ENCODE data around the gene PACSIN2.

DNA sequence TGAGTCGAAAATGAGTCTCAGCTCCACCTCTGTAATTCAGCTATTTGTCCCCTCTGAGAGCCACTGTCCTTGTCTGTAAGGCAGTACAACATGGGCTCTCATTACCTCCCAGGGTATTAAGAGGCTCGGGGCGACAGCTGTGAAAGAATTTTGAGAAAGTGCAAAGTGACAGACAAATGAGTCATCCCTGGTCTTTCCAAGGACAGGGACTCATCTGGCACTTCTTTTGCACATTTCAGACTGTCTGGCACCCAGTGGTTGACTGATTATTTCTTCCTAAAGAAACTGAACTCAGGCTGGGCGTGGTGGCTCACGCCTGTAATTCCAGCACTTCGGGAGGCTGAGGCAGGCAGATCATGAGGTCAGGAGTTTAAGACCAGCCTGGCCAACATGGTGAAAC is 95.8 kb downstream of the PACSIN2 start:
- TF ChIP-seq CTCF (IDR thresholded peaks at IDR 0.05), result no peak
- TF ChIP-seq ZFX (IDR thresholded peaks at IDR 0.05; ENCODE audit: borderline replicate concordance), result no peak
